HCT116 (cell line): ENCODE results near the gene RAI14. TPM values are rescaled to one million over a fixed set of nuclear protein-coding genes. Genes with fewer than 3 reads are reported as not detected.

Source experiments
- ATAC-seq: fragments of 200-7000 bp; cut with Tn5 transposase; 2 replicates; pipeline ENCODE4 v1.9.1; 2020; ENCODE audit warnings: mild to moderate bottlenecking, moderate library complexity
- BruUV-seq: library from RNA; stranded (reverse); fragments of 400-500 nt; replicated peaks from 2 replicates; lab custom pipeline; 2021; lab: Mats Ljungman, UMichigan
- CTCF ChIA-PET: fragments of 300-600 bp; sonication (Branson Sonifier 250); formaldehyde crosslinking; loops from one replicate; lab custom pipeline; 2021; ENCODE audit warnings: antibody characterized with exemption; lab: Charles Lee
- POLR2A ChIA-PET: fragments of 300-600, 350-600 bp; sonication (Branson Sonifier 250); formaldehyde crosslinking; loops from one replicate; lab custom pipeline; 2021; ENCODE audit warnings: antibody characterized with exemption; lab: Charles Lee
- RAD21 ChIA-PET, 2 experiments: fragments of 300-600 bp; sonication (Branson Sonifier 250); formaldehyde crosslinking; loops; one replicate each; lab custom pipeline; 2023; ENCODE audit warnings: low total read pairs in 2 of 2; ENCODE audit not compliant: uncharacterized antibody in 2 of 2, unreplicated experiment in 2 of 2, low non-redundant PET in 1 of 2; lab: Charles Lee
- DNase-seq: peaks from one replicate; pipeline ENCODE4 v3.0.0-alpha.2; 2010; ENCODE audit warnings: low read depth, low spot score
- H2AFZ ChIP-seq: fragments of 200-600 bp; shearing (Covaris generic), sonication (generic); 2 replicates; pipeline ENCODE4 v1.6.1; 2017; ENCODE audit warnings: low read depth, mixed run types, mixed read lengths, antibody characterized with exemption, low read length; ENCODE audit not compliant: poor library complexity, severe bottlenecking
- H3K27ac ChIP-seq: 2 replicates; pipeline ENCODE4 v1.5.1; 2012; ENCODE audit warnings: low read depth, low read length
- H3K27me3 ChIP-seq: fragments of 200-600 bp; sonication (generic); 2 replicates; pipeline ENCODE4 v1.6.1; 2016; ENCODE audit warnings: mixed run types, low read length, mixed read lengths; ENCODE audit not compliant: insufficient read depth
- H3K36me3 ChIP-seq, 2 experiments: fragments of 200-500 bp in 1 of 2; fragments of 200-600 bp in 1 of 2; sonication (Bioruptor generic) in 1 of 2; sonication (generic) in 1 of 2; 2 replicates each; pipeline versions ENCODE4 v1.5.1 to v1.6.1; 2014 to 2016; ENCODE audit warnings: low read length in 2 of 2, inconsistent platforms in 1 of 2, mixed read lengths in 1 of 2, mixed run types in 1 of 2; ENCODE audit not compliant: insufficient read depth in 2 of 2, control insufficient read depth in 1 of 2
- H3K4me1 ChIP-seq, 2 experiments: fragments of 200-600 bp in 1 of 2; sonication (generic) in 1 of 2; 2 replicates each; pipeline versions ENCODE4 v1.5.1 to v1.6.1; 2012 to 2017; ENCODE audit warnings: low read length in 2 of 2, inconsistent platforms in 1 of 2, mild to moderate bottlenecking in 1 of 2, mixed read lengths in 1 of 2, mixed run types in 1 of 2, moderate library complexity in 1 of 2; ENCODE audit not compliant: insufficient read depth in 2 of 2, control insufficient read depth in 1 of 2
- H3K4me2 ChIP-seq: fragments of 200-600 bp; sonication (generic); 2 replicates; pipeline ENCODE4 v1.6.1; 2017; ENCODE audit warnings: mixed run types, low read length, mixed read lengths
- H3K4me3 ChIP-seq, 2 experiments: fragments of 200-600 bp in 1 of 2; sonication (generic) in 1 of 2; replicated peaks in 1 of 2; 2 replicates each; pipeline ENCODE4 v1.5.1; 2011 to 2016; ENCODE audit warnings: low read length in 2 of 2, control low read depth in 1 of 2, low read depth in 1 of 2, mild to moderate bottlenecking in 1 of 2, mixed read lengths in 1 of 2, mixed run types in 1 of 2
- H3K79me2 ChIP-seq: fragments of 200-600 bp; sonication (generic); 2 replicates; pipeline ENCODE4 v1.6.1; 2017; ENCODE audit warnings: mild to moderate bottlenecking, mixed run types, low read length, moderate library complexity, mixed read lengths; ENCODE audit not compliant: insufficient read depth
- H3K9ac ChIP-seq: fragments of 200-600 bp; sonication (generic); 2 replicates; pipeline ENCODE4 v1.6.1; 2016; ENCODE audit warnings: low read length, mixed read lengths
- H3K9me2 ChIP-seq: fragments of 200-600 bp; sonication (generic), shearing (Covaris generic); 2 replicates; pipeline ENCODE4 v1.6.1; 2017; ENCODE audit warnings: mixed run types, mild to moderate bottlenecking, moderate library complexity; ENCODE audit not compliant: insufficient read depth
- H3K9me3 ChIP-seq, 2 experiments: fragments of 200-500 bp in 1 of 2; fragments of 200-600 bp in 1 of 2; sonication (Bioruptor generic) in 1 of 2; sonication (generic) in 1 of 2; 2 replicates each; pipeline ENCODE4 v1.6.1; 2014 to 2017; ENCODE audit warnings: low read length in 2 of 2, mixed read lengths in 2 of 2, inconsistent platforms in 1 of 2, low read depth in 1 of 2, mild to moderate bottlenecking in 1 of 2, mixed run types in 1 of 2, moderate library complexity in 1 of 2; ENCODE audit not compliant: control insufficient read depth in 1 of 2, insufficient read depth in 1 of 2
- H4K20me1 ChIP-seq: fragments of 200-600 bp; sonication (generic), shearing (Covaris generic); 2 replicates; pipeline ENCODE4 v1.6.1; 2017; ENCODE audit warnings: mixed run types, mild to moderate bottlenecking, moderate library complexity; ENCODE audit not compliant: insufficient read depth
- CBX3 ChIP-seq: IDR thresholded peaks from 2 replicates; pipeline ENCODE4 v1.6.1; 2012; ENCODE audit warnings: low read depth
- CTCF ChIP-seq, 3 experiments: fragments of 200-600 bp in 1 of 3; sonication (generic) in 1 of 3; IDR thresholded peaks in 2 of 3; conservative IDR thresholded peaks in 1 of 3; 2 replicates each; pipeline ENCODE4 v1.5.1; 2012 to 2017; ENCODE audit warnings: low read depth in 2 of 3, low read length in 2 of 3, antibody characterized with exemption in 1 of 3, borderline replicate concordance in 1 of 3, control low read depth in 1 of 3, mild to moderate bottlenecking in 1 of 3, mixed read lengths in 1 of 3, mixed run types in 1 of 3, moderate library complexity in 1 of 3; ENCODE audit not compliant: insufficient read depth in 1 of 3
- ELF1 ChIP-seq: IDR thresholded peaks from 2 replicates; pipeline ENCODE4 v1.6.1; 2012; ENCODE audit warnings: low read depth, borderline replicate concordance
- EZH2 ChIP-seq: fragments of 200-600 bp; sonication (generic); IDR thresholded peaks from 2 replicates; pipeline ENCODE4 v1.6.1; 2017; ENCODE audit warnings: antibody characterized with exemption, mixed run types
- EZH2phosphoT487 ChIP-seq: fragments of 200-600 bp; IDR thresholded peaks from 2 replicates; pipeline ENCODE4 v1.6.1; 2018; ENCODE audit warnings: antibody characterized with exemption, borderline replicate concordance
- FOSL1 ChIP-seq: IDR thresholded peaks from 2 replicates; pipeline ENCODE4 v1.6.1; 2012; ENCODE audit warnings: low read depth
- JUND ChIP-seq: IDR thresholded peaks from 2 replicates; pipeline ENCODE4 v1.6.1; 2012
- POLR2A ChIP-seq: IDR thresholded peaks from 2 replicates; pipeline ENCODE4 v1.7.0; 2011; ENCODE audit warnings: borderline replicate concordance; ENCODE audit not compliant: insufficient read depth, insufficient read length; ENCODE audit errors: extremely low read depth
- POLR2AphosphoS5 ChIP-seq: IDR thresholded peaks from 2 replicates; pipeline ENCODE4 v1.6.1; 2011; ENCODE audit warnings: mild to moderate bottlenecking, low read depth, low read length, moderate library complexity
- SIN3A ChIP-seq: IDR thresholded peaks from 2 replicates; pipeline ENCODE4 v1.6.1; 2012; ENCODE audit warnings: low read depth
- SP1 ChIP-seq: IDR thresholded peaks from 2 replicates; pipeline ENCODE4 v1.6.1; 2012; ENCODE audit warnings: low read depth
- SRF ChIP-seq: IDR thresholded peaks from 2 replicates; pipeline ENCODE4 v1.6.1; 2012; ENCODE audit warnings: low read depth
- YY1 ChIP-seq: IDR thresholded peaks from 2 replicates; pipeline ENCODE4 v1.6.1; 2011; ENCODE audit warnings: low read length, low read depth, moderate library complexity, mild to moderate bottlenecking; ENCODE audit not compliant: insufficient replicate concordance; ENCODE audit errors: extremely low read depth
- intact Hi-C: fragments of 100-400 bp; cut with micrococcal nuclease; formaldehyde crosslinking; loops from 2 replicates; pipeline ENCODE4 v1.10.0; 2022
- total RNA-seq: library from RNA; stranded (reverse); gene quantifications from one replicate; pipeline ENCODE4 v1.2.1, GENCODE V29; 2021; ENCODE audit not compliant: unreplicated experiment
- TF ChIP-seq, protein P1 (sequence below): IDR thresholded peaks from 2 replicates; pipeline ENCODE4 v1.6.1; 2011; ENCODE audit warnings: mild to moderate bottlenecking, low read length, moderate library complexity; ENCODE audit not compliant: insufficient replicate concordance; ENCODE audit errors: extremely low read depth
- TF ChIP-seq, protein P2 (sequence below): IDR thresholded peaks from 2 replicates; pipeline ENCODE4 v1.6.1; 2012

The RAI14 gene
- total RNA-seq, 1 experiment from 2014 or later, result 47.9 TPM

DNA sequence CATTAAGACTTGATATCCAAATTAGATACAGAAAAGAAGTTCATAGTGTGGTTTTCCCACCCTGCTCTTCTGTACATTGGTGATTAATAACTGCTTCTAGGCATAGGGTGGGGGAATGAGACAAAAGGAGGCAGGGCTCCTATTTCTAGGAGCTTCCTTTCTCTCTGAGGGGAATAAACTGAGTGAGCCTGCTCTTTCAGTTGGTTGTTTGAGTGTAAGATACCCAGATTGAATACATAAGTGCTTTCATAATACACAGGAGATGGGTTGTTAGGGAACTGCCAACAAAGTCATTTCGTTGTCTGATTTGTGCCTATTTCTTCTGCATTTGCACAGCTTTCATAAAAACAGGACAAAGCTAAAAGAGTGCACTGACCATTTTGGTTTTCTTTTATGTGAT is 133.9 kb downstream of the RAI14 start:
- Histone ChIP-seq H3K9me2 (no peaks in the 10 kb centered on the region), H3K9ac (no peak overlapping the region), H3K4me3 (no peak overlapping the region), H3K79me2 (no peaks in the 10 kb centered on the region), H3K9me3 (no peaks in the 10 kb centered on the region), H4K20me1 (no peaks in the 10 kb centered on the region), H2AFZ (no peak overlapping the region), H3K27ac (no peak overlapping the region), H3K36me3 (no peaks in the 10 kb centered on the region), H3K27me3 (no peaks in the 10 kb centered on the region), H3K4me2 (no peak overlapping the region), H3K4me1 (no peaks in the 10 kb centered on the region)
- intact Hi-C loops, result no loop called here
- ChIA-PET CTCF (no interaction called here), POLR2A (no interaction called here), RAD21 (no interaction called here)
- no peak for DNase-seq
- no peak for ATAC-seq
- TF ChIP-seq, protein P1, sequence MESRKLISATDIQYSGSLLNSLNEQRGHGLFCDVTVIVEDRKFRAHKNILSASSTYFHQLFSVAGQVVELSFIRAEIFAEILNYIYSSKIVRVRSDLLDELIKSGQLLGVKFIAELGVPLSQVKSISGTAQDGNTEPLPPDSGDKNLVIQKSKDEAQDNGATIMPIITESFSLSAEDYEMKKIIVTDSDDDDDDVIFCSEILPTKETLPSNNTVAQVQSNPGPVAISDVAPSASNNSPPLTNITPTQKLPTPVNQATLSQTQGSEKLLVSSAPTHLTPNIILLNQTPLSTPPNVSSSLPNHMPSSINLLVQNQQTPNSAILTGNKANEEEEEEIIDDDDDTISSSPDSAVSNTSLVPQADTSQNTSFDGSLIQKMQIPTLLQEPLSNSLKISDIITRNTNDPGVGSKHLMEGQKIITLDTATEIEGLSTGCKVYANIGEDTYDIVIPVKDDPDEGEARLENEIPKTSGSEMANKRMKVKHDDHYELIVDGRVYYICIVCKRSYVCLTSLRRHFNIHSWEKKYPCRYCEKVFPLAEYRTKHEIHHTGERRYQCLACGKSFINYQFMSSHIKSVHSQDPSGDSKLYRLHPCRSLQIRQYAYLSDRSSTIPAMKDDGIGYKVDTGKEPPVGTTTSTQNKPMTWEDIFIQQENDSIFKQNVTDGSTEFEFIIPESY, result no peak
- TF ChIP-seq POLR2AphosphoS5 (no peak), JUND (no peak), CBX3 (no peak)
- no TSS peak for BruUV-seq

DNA sequence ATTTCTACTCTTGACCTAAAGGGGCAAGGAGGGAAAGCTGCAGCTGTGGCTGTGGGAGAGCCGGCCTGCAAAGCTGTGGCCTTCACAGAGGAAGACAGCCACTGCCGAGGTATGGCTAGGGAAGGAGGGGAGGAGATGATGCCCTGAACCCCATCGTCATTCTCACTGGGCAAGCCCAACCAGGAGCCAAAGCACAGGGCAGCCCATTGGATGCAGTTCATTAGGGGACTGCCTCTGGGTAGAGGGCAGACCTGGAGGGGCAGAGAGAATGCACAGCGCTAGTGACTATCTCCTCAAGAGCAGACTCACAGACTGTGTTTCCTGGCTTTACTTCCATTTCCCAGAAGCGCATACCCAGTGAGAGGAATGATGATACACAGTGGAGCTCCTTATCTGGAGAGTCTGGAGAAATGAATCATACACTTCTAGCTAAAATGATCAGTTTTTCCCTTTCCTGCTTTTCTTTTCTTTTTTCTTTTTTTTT is 135.7 kb downstream of the RAI14 start:
- Histone ChIP-seq H2AFZ (no peak overlapping the region), H3K79me2 (no peaks in the 10 kb centered on the region), H4K20me1 (no peaks in the 10 kb centered on the region), H3K9ac (no peak overlapping the region), H3K4me1 (no peaks in the 10 kb centered on the region), H3K4me3 (no peak overlapping the region), H3K4me2 (no peak overlapping the region), H3K9me3 (no peaks in the 10 kb centered on the region), H3K9me2 (no peaks in the 10 kb centered on the region), H3K36me3 (no peaks in the 10 kb centered on the region; a peak in 1 of 4 replicates), H3K27ac (no peak overlapping the region), H3K27me3 (no peaks in the 10 kb centered on the region)
- ChIA-PET POLR2A (no interaction called here), CTCF (no interaction called here), RAD21 (no interaction called here)
- intact Hi-C loops, result no loop called here
- no peak for DNase-seq
- no peak for ATAC-seq
- no TSS peak for BruUV-seq
- TF ChIP-seq, protein P2, sequence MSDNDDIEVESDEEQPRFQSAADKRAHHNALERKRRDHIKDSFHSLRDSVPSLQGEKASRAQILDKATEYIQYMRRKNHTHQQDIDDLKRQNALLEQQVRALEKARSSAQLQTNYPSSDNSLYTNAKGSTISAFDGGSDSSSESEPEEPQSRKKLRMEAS, result no peak
- no peak for TF ChIP-seq FOSL1
- no peak for TF ChIP-seq SP1
- no peak for TF ChIP-seq POLR2A
- no peak for TF ChIP-seq SRF
- no peak for TF ChIP-seq CTCF (IDR thresholded peaks at IDR 0.05 in 2 of 3, conservative IDR thresholded peaks at IDR 0.05 in 1 of 3; ENCODE audit: borderline replicate concordance in 1 of 3, insufficient read depth in 1 of 3, low read depth in 2 of 3, low read length in 2 of 3)
- no peak for TF ChIP-seq JUND
- TF ChIP-seq EZH2, result no peak
- TF ChIP-seq, protein P1, result no peak
- no peak for TF ChIP-seq SIN3A
- TF ChIP-seq POLR2AphosphoS5, result no peak
- TF ChIP-seq YY1, result no peak
- TF ChIP-seq ELF1, result no peak
- no peak for TF ChIP-seq EZH2phosphoT487
